ENCODE results near the gene FUT7. TPM values are rescaled to one million over a fixed set of nuclear protein-coding genes. Genes with fewer than 3 reads are reported as not detected.

The FUT7 gene
- polyA plus RNA-seq, 3 donors = 6.1 to 13.4 (median 10.5) TPM

DNA sequence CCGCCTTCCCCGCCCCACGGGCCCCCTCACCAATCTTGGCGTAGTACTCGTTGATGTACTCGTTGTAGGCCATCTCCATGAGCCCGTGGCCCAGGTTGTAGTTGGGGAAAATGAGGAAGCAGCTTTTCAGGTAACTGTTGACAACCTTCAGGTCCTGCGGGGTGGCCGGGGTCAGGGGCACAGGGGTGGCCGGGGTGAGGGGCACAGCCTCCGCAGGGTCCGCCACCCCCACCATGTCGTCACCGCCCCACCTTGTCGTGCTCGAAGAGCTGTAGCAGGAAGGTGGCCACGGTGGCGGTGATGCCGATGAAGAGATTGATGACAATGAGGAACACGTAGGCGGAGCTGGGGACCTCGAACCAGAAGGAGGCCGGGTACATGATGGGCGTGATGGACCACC is 20.7 kb downstream of the FUT7 start:
- no peaks in the 10 kb centered on the region for H3K27me3 ChIP-seq (ENCODE audit: control insufficient read depth in 2 of 2, insufficient read depth in 2 of 2, low read length in 2 of 2)
- Mint-ChIP-seq H3K36me3 (peaks cover 6 to 25% of the 10 kb centered on the region in 2 donors), H3K9me3 (peaks cover 0 to 4% (median 0%) of the 10 kb centered on the region in 7 donors), H3K27ac (peak overlapping the region in 1 of 7 donors; percentile 50), H3K27me3 (ENCODE audit: low read depth in 3 of 3) (peaks cover 2 to 4% (median 3%) of the 10 kb centered on the region in 3 donors), H3K4me3 (no peak overlapping the region), H3K4me1 (peaks cover 1% of the 10 kb centered on the region)
- WGBS (ENCODE audit: insufficient coverage) = 94% methylated on average over 17 of the region's 24 CpGs
- no peak overlapping the region for H3K4me2 ChIP-seq (replicated peaks; ENCODE audit: extremely low read depth, low read length, poor library complexity, severe bottlenecking)
- TF ChIP-seq, protein P1, sequence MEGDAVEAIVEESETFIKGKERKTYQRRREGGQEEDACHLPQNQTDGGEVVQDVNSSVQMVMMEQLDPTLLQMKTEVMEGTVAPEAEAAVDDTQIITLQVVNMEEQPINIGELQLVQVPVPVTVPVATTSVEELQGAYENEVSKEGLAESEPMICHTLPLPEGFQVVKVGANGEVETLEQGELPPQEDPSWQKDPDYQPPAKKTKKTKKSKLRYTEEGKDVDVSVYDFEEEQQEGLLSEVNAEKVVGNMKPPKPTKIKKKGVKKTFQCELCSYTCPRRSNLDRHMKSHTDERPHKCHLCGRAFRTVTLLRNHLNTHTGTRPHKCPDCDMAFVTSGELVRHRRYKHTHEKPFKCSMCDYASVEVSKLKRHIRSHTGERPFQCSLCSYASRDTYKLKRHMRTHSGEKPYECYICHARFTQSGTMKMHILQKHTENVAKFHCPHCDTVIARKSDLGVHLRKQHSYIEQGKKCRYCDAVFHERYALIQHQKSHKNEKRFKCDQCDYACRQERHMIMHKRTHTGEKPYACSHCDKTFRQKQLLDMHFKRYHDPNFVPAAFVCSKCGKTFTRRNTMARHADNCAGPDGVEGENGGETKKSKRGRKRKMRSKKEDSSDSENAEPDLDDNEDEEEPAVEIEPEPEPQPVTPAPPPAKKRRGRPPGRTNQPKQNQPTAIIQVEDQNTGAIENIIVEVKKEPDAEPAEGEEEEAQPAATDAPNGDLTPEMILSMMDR (IDR thresholded peaks at IDR 0.05) = no peak
- intact Hi-C loops (cut with micrococcal nuclease) = no loop called here
- H3K9ac ChIP-seq (ENCODE audit: insufficient read depth, low read length, poor library complexity, severe bottlenecking) = no peak overlapping the region
- peaks cover 0 to 3% of the 10 kb centered on the region in 2 donors for H3K36me3 ChIP-seq (replicated peaks in 1 of 2; ENCODE audit: control insufficient read depth in 1 of 2, insufficient read depth in 2 of 2, low read length in 2 of 2)
- no peak overlapping the region for H3K27ac ChIP-seq (ENCODE audit: low read depth in 1 of 2, low read length in 2 of 2)
- H3K4me1 ChIP-seq (ENCODE audit: control insufficient read depth in 1 of 2, insufficient read depth in 2 of 2, low read length in 2 of 2) = no peaks in the 10 kb centered on the region
- DNase-seq = no peak
- no peak overlapping the region for H3K4me3 ChIP-seq (replicated peaks in 1 of 3; ENCODE audit: low read depth in 2 of 3, low read length in 3 of 3)
- no peaks in the 10 kb centered on the region for H3K9me3 ChIP-seq (replicated peaks in 1 of 2; ENCODE audit: control insufficient read depth in 1 of 2, insufficient read depth in 1 of 2, low read length in 2 of 2)
- no peaks in the 10 kb centered on the region for H4K20me1 ChIP-seq (ENCODE audit: insufficient read depth, low read length)
- no peak overlapping the region for H2AFZ ChIP-seq (ENCODE audit: insufficient read depth, low read depth, low read length, poor library complexity, severe bottlenecking)
- no peaks in the 10 kb centered on the region for H3K79me2 ChIP-seq (ENCODE audit: insufficient read depth, low read length)

DNA sequence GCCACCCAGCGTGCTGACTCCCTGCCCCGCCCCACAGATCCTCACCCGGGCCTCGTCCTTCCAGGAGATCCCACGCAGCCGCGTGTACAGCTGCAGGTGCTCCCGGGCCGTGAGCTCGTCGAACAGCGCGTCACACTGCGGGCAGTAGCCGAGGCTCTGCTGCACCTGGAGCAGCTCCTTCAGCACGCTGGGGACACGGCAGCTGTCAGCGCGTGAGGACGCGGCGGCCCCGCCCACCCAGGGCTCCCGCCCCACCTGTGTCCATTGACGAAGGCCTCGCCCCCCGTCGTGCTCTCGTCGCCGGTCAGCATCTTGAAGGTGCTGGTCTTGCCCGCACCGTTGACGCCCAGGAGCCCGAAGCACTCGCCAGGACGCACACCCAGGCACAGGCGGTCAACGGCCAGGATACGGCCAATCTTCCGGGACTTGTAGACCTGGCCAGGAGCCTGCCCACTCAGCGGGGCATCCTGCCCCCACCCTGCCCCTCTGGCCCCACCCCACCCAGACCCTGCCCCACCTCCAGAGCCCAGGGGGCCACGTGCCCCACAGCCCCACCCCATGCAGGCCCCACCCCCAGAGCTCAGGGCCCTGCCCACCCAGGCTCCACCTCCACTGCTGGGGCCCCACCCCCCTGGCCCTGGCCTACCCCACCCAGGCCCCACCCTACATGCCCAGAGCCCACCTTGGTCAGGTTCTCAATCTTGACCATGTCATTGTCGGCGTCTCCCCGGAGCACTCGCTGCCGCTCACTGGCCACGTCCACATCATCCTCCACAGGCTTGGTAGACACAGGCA is 21.8 kb downstream of the FUT7 start:
- Histone ChIP-seq H2AFZ (ENCODE audit: insufficient read depth, low read depth, low read length, poor library complexity, severe bottlenecking) (no peak overlapping the region), H3K4me2 (replicated peaks; ENCODE audit: extremely low read depth, low read length, poor library complexity, severe bottlenecking) (no peak overlapping the region), H3K4me1 (ENCODE audit: control insufficient read depth in 1 of 2, insufficient read depth in 2 of 2, low read length in 2 of 2) (no peaks in the 10 kb centered on the region), H3K9ac (ENCODE audit: insufficient read depth, low read length, poor library complexity, severe bottlenecking) (no peak overlapping the region), H3K79me2 (ENCODE audit: insufficient read depth, low read length) (no peaks in the 10 kb centered on the region), H3K9me3 (replicated peaks in 1 of 2; ENCODE audit: control insufficient read depth in 1 of 2, insufficient read depth in 1 of 2, low read length in 2 of 2) (peaks cover 0 to 3% of the 10 kb centered on the region in 2 donors), H3K27ac (ENCODE audit: low read depth in 1 of 2, low read length in 2 of 2) (no peak overlapping the region), H3K4me3 (replicated peaks in 1 of 3; ENCODE audit: low read depth in 2 of 3, low read length in 3 of 3) (no peak overlapping the region), H4K20me1 (ENCODE audit: insufficient read depth, low read length) (no peaks in the 10 kb centered on the region), H3K27me3 (ENCODE audit: control insufficient read depth in 2 of 2, insufficient read depth in 2 of 2, low read length in 2 of 2) (no peaks in the 10 kb centered on the region), H3K36me3 (replicated peaks in 1 of 2; ENCODE audit: control insufficient read depth in 1 of 2, insufficient read depth in 2 of 2, low read length in 2 of 2) (no peaks in the 10 kb centered on the region)
- TF ChIP-seq, protein P1 (IDR thresholded peaks at IDR 0.05) = no peak
- Mint-ChIP-seq H3K27me3 (ENCODE audit: low read depth in 3 of 3) (peaks cover 3 to 5% (median 5%) of the 10 kb centered on the region in 3 donors), H3K4me3 (no peak overlapping the region), H3K36me3 (peaks cover 4 to 21% of the 10 kb centered on the region in 2 donors), H3K4me1 (peaks cover 3% of the 10 kb centered on the region), H3K9me3 (peaks cover 0 to 11% (median 1%) of the 10 kb centered on the region in 7 donors), H3K27ac (no peak overlapping the region)
- 97% methylated on average over 44 of the region's 49 CpGs for WGBS (ENCODE audit: insufficient coverage)
- intact Hi-C loops (cut with micrococcal nuclease) = no loop called here
- no peak for DNase-seq

All from CD14-positive monocyte (primary cell).